HepG2 (cell line): Measurements from ENCODE around the gene PAIP1. TPM values are rescaled to one million over a fixed set of nuclear protein-coding genes. Genes with fewer than 3 reads are reported as not detected.

Experiments used
- ATAC-seq: fragments of 200-7000 bp; cut with Tn5 transposase; 3 replicates; pipeline ENCODE4 v1.9.1; 2020; ENCODE audit warnings: mild to moderate bottlenecking, moderate library complexity
- BruUV-seq: library from RNA; stranded (reverse); fragments of 400-500 nt; replicated peaks from 2 replicates; lab custom pipeline; 2021; lab: Mats Ljungman, UMichigan
- CTCF ChIA-PET: fragments of 300-600 bp; formaldehyde crosslinking; extraction: SDS; loops from one replicate; lab custom pipeline; 2021; ENCODE audit warnings: low total read pairs, inconsistent platforms, low intra/inter-chr PET ratio; lab: Yijun Ruan, JAX
- POLR2A ChIA-PET: fragments of 350-600 bp; sonication (Branson Sonifier 250); formaldehyde crosslinking; loops from one replicate; lab custom pipeline; 2020; ENCODE audit warnings: antibody characterized with exemption, inconsistent platforms; lab: Yijun Ruan, JAX
- DNase-seq: peaks from one replicate; pipeline ENCODE4 v3.0.0-alpha.2; 2015; ENCODE audit warnings: low spot score
- FAIRE-seq: peaks from 3 replicates; lab custom pipeline; 2011; peaks lifted over from hg19 to GRCh38; lab: Jason Lieb, UNC
- H2AFZ ChIP-seq: one replicate; pipeline ENCODE4 v1.6.1; 2011; ENCODE audit warnings: low read length, inconsistent platforms
- H3K27ac ChIP-seq: fragments of 300-600 bp; 3 replicates; pipeline ENCODE4 v1.8.0; 2011; ENCODE audit warnings: mixed run types, mild to moderate bottlenecking, mixed read lengths, low read length, inconsistent platforms; ENCODE audit not compliant: insufficient read depth; ENCODE audit errors: extremely low read length
- H3K27me3 ChIP-seq, 2 experiments: fragments of 200-600 bp in 1 of 2; 2 replicates in 1 of 2; 3 replicates in 1 of 2; pipeline versions ENCODE4 v1.6.0 to v1.8.0; 2011; ENCODE audit warnings: low read length in 2 of 2, mild to moderate bottlenecking in 2 of 2, moderate library complexity in 2 of 2, inconsistent platforms in 1 of 2; ENCODE audit not compliant: insufficient read depth in 2 of 2, control insufficient read depth in 1 of 2
- H3K36me3 ChIP-seq, 2 experiments: fragments of 200-600 bp in 1 of 2; replicated peaks in 1 of 2; 2 replicates in 1 of 2; 3 replicates in 1 of 2; pipeline versions ENCODE4 v1.5.1 to v1.8.0; 2011; ENCODE audit warnings: low read length in 2 of 2, inconsistent platforms in 1 of 2; ENCODE audit not compliant: insufficient read depth in 2 of 2, control insufficient read depth in 1 of 2
- H3K4me1 ChIP-seq: 2 replicates; pipeline ENCODE4 v1.5.1; 2012; ENCODE audit warnings: low read length, inconsistent platforms; ENCODE audit not compliant: insufficient read depth
- H3K4me2 ChIP-seq: 2 replicates; pipeline ENCODE4 v1.6.0; 2011; ENCODE audit warnings: low read depth, low read length, inconsistent platforms
- H3K4me3 ChIP-seq, 3 experiments: fragments of 200-600 bp in 1 of 3; sonication (generic), shearing (Covaris generic) in 1 of 3; replicated peaks in 1 of 3; 2 replicates each; pipeline ENCODE4 v1.5.1; 2011 to 2016; ENCODE audit warnings: low read length in 3 of 3, inconsistent platforms in 2 of 3, low read depth in 2 of 3, mild to moderate bottlenecking in 2 of 3, control low read depth in 1 of 3, mixed read lengths in 1 of 3; ENCODE audit not compliant: insufficient read depth in 1 of 3
- H3K79me2 ChIP-seq: one replicate; pipeline ENCODE4 v1.6.1; 2011; ENCODE audit warnings: low read length, inconsistent platforms; ENCODE audit not compliant: insufficient read depth
- H3K9ac ChIP-seq: 2 replicates; pipeline ENCODE4 v1.6.0; 2011; ENCODE audit warnings: mild to moderate bottlenecking, low read depth, low read length, inconsistent platforms; ENCODE audit not compliant: insufficient read depth
- H3K9me3 ChIP-seq: 2 replicates; pipeline ENCODE4 v1.5.1; 2012; ENCODE audit warnings: mild to moderate bottlenecking, low read length
- H4K20me1 ChIP-seq: 2 replicates; pipeline ENCODE4 v1.6.0; 2011; ENCODE audit warnings: inconsistent platforms, mild to moderate bottlenecking, low read length, moderate library complexity; ENCODE audit not compliant: insufficient read depth
- BCL3 ChIP-seq: sonication (generic); formaldehyde crosslinking; IDR thresholded peaks from 2 replicates; pipeline ENCODE4 v1.5.1; 2020; ENCODE audit warnings: mild to moderate bottlenecking, missing genetic modification reagents, moderate library complexity
- BRD4 ChIP-seq: sonication (generic); formaldehyde crosslinking; IDR thresholded peaks from 2 replicates; pipeline ENCODE4 v1.4.0; 2020; ENCODE audit warnings: missing genetic modification reagents
- HCFC1 ChIP-seq: fragments of 150-350 bp; IDR thresholded peaks from 2 replicates; pipeline ENCODE4 v1.6.1; 2014; ENCODE audit warnings: low read depth, low read length
- HNRNPK ChIP-seq: fragments of 200-400 bp; formaldehyde crosslinking; IDR thresholded peaks from 2 replicates; pipeline ENCODE4 v1.6.1; 2018; ENCODE audit warnings: low read length, low read depth, moderate library complexity, mild to moderate bottlenecking; ENCODE audit not compliant: poor library complexity, severe bottlenecking
- HNRNPLL ChIP-seq: fragments of 200-400 bp; formaldehyde crosslinking; IDR thresholded peaks from 2 replicates; pipeline ENCODE4 v1.6.1; 2017; ENCODE audit warnings: mild to moderate bottlenecking, low read depth, low read length; ENCODE audit not compliant: poor library complexity, severe bottlenecking
- MED8 ChIP-seq: sonication (generic); formaldehyde crosslinking; IDR thresholded peaks from 2 replicates; pipeline ENCODE4 v1.8.1; 2023; ENCODE audit warnings: mild to moderate bottlenecking, missing genetic modification reagents; ENCODE audit not compliant: insufficient replicate concordance
- NFRKB ChIP-seq: fragments of 450-650 bp; IDR thresholded peaks from 2 replicates; pipeline ENCODE4 v1.6.1; 2017
- PATZ1 ChIP-seq: sonication (generic); formaldehyde crosslinking; IDR thresholded peaks from 2 replicates; pipeline ENCODE4 v1.4.0; 2020; ENCODE audit warnings: missing genetic modification reagents
- PAXIP1 ChIP-seq: sonication (generic); formaldehyde crosslinking; conservative IDR thresholded peaks from 2 replicates; pipeline ENCODE4 v1.4.0; 2020; ENCODE audit warnings: mild to moderate bottlenecking, missing genetic modification reagents, moderate library complexity
- SPEN ChIP-seq: sonication (generic); formaldehyde crosslinking; IDR thresholded peaks from 2 replicates; pipeline ENCODE4 v1.5.1; 2020; ENCODE audit warnings: low read depth, mild to moderate bottlenecking, missing genetic modification reagents
- ZKSCAN1 ChIP-seq: fragments of 150-350 bp; IDR thresholded peaks from 2 replicates; pipeline ENCODE4 v1.6.1; 2014; ENCODE audit warnings: low read length
- ZNF282 ChIP-seq: fragments of 450-650 bp; IDR thresholded peaks from 2 replicates; pipeline ENCODE4 v1.6.1; 2018; ENCODE audit not compliant: partially characterized antibody
- ZNF672 ChIP-seq: sonication (generic); formaldehyde crosslinking; IDR thresholded peaks from 2 replicates; pipeline ENCODE4 v1.8.1; 2022; ENCODE audit warnings: missing genetic modification reagents
- in situ Hi-C: cut with HindIII; loops from 2 replicates; pipeline ENCODE4 v1.10.0; 2017; ENCODE audit warnings: low pct_unique_long_range_greater_than_20kb; ENCODE audit not compliant: extremely low pct_ligation_motif_present
- intact Hi-C: fragments of 100-400 bp; cut with micrococcal nuclease; formaldehyde crosslinking; loops from one replicate; pipeline ENCODE4 v1.10.0; 2022; ENCODE audit not compliant: unreplicated experiment
- polyA plus RNA-seq, 8 experiments: library from polyadenylated mRNA; depleted of rRNA in 3 of 8; stranded (reverse) in 7 of 8; unstranded in 1 of 8; fragments of >200 nt; fragmentation: Illumina TruSeq in 4 of 8; extraction: Trizol in 4 of 8; gene quantifications; 2 replicates each; pipeline versions ENCODE4 v1.2.1 to v1.2.3, GENCODE V29; 2011 to 2016; ENCODE audit warnings: low read depth in 4 of 8, missing spikeins in 1 of 8, mixed read lengths in 1 of 8; ENCODE audit not compliant: insufficient read depth in 1 of 8
- total RNA-seq, 5 experiments: library from RNA; depleted of rRNA; stranded (reverse); fragments of >200 nt; fragmentation: Illumina TruSeq; extraction: Trizol; gene quantifications; 2 replicates each; pipeline ENCODE4 v1.2.3, GENCODE V29; 2016; ENCODE audit warnings: low read depth in 1 of 5

Gene PAIP1
- total and polyA plus RNA-seq, 2 of the 13 experiments (the other 11 are each of a cell fraction or from before 2014, with no cell fraction given): 96.6 to 116 TPM

GRCh38 chr5:43583724-43584123 lies 26.8 kb upstream of the PAIP1 start:
- no peaks in the 10 kb centered on the region for H3K9me3 ChIP-seq
- in situ Hi-C loops: no loop called here
- no peak overlapping the region for H3K9ac ChIP-seq
- POLR2A ChIA-PET: no interaction called here
- H2AFZ ChIP-seq: no peak overlapping the region
- no peaks in the 10 kb centered on the region for H3K4me1 ChIP-seq
- FAIRE-seq (no peak), ATAC-seq (no peak), DNase-seq (no peak)
- no peaks in the 10 kb centered on the region for H3K27me3 ChIP-seq
- CTCF ChIA-PET: no interaction called here
- intact Hi-C loops: no loop called here
- no peak overlapping the region for H3K4me3 ChIP-seq
- H3K4me2 ChIP-seq: no peak overlapping the region
- no peaks in the 10 kb centered on the region for H4K20me1 ChIP-seq
- BruUV-seq: no TSS peak
- no peak overlapping the region for H3K27ac ChIP-seq
- TF ChIP-seq BRD4 (CRISPR knock-in tag): no peak
- TF ChIP-seq HCFC1: no peak
- TF ChIP-seq PAXIP1 (CRISPR knock-in tag): no peak
- TF ChIP-seq ZNF282: no peak
- TF ChIP-seq SPEN (CRISPR knock-in tag): no peak
- no peak for TF ChIP-seq ZKSCAN1
- no peak for TF ChIP-seq NFRKB
- no peak for TF ChIP-seq HNRNPK
- no peak for TF ChIP-seq BCL3
- TF ChIP-seq HNRNPLL: no peak
- TF ChIP-seq ZNF672: no peak
- no peak for TF ChIP-seq PATZ1 (CRISPR knock-in tag)
- no peak for TF ChIP-seq MED8 (CRISPR knock-in tag)
- no peaks in the 10 kb centered on the region for H3K36me3 ChIP-seq
- no peaks in the 10 kb centered on the region for H3K79me2 ChIP-seq
